DND-41 (cell line): Measurements from ENCODE around the gene TINAG.

Source experiments
- ATAC-seq: fragments of 200-7000 bp; cut with Tn5 transposase; 3 replicates; pipeline ENCODE4 v1.9.1; 2021; ENCODE audit warnings: low read depth; ENCODE audit not compliant: insufficient read depth
- DNase-seq: peaks from one replicate; pipeline ENCODE4 v3.0.0-alpha.2; 2020
- H2AFZ ChIP-seq: 2 replicates; pipeline ENCODE4 v1.6.0; 2012; ENCODE audit warnings: low read depth, low read length
- H3K27ac ChIP-seq: 2 replicates; pipeline ENCODE4 v1.5.1; 2012; ENCODE audit warnings: low read length, inconsistent platforms
- H3K27me3 ChIP-seq: fragments of 200-600 bp; sonication (generic); 2 replicates; pipeline ENCODE4 v1.6.0; 2012; ENCODE audit warnings: low read length, mild to moderate bottlenecking, inconsistent platforms; ENCODE audit not compliant: insufficient read depth, poor library complexity
- H3K36me3 ChIP-seq: 2 replicates; pipeline ENCODE4 v1.5.1; 2012; ENCODE audit warnings: low read length, inconsistent platforms; ENCODE audit not compliant: insufficient read depth
- H3K4me1 ChIP-seq: 2 replicates; pipeline ENCODE4 v1.5.1; 2012; ENCODE audit warnings: mild to moderate bottlenecking, low read length; ENCODE audit not compliant: insufficient read depth
- H3K4me2 ChIP-seq: 2 replicates; pipeline ENCODE4 v1.6.0; 2012; ENCODE audit warnings: mild to moderate bottlenecking, moderate library complexity, low read length, inconsistent platforms; ENCODE audit not compliant: insufficient read depth
- H3K4me3 ChIP-seq, 2 experiments: fragments of 200-600 bp in 1 of 2; shearing (Covaris generic) in 1 of 2; 2 replicates each; pipeline ENCODE4 v1.5.1; 2012 to 2016; ENCODE audit warnings: inconsistent platforms in 2 of 2, low read length in 2 of 2, mild to moderate bottlenecking in 2 of 2, low read depth in 1 of 2, moderate library complexity in 1 of 2
- H3K79me2 ChIP-seq: 2 replicates; pipeline ENCODE4 v1.6.0; 2012; ENCODE audit warnings: low read length, inconsistent platforms; ENCODE audit not compliant: insufficient read depth
- H3K9ac ChIP-seq: 2 replicates; pipeline ENCODE4 v1.6.0; 2012; ENCODE audit warnings: low read depth, mild to moderate bottlenecking, inconsistent platforms, low read length, moderate library complexity
- H3K9me3 ChIP-seq: 2 replicates; pipeline ENCODE4 v1.5.1; 2012; ENCODE audit warnings: low read length, moderate library complexity, mild to moderate bottlenecking, inconsistent platforms; ENCODE audit not compliant: insufficient read depth, severe bottlenecking
- H4K20me1 ChIP-seq: 2 replicates; pipeline ENCODE4 v1.6.0; 2012; ENCODE audit warnings: low read length; ENCODE audit not compliant: insufficient read depth
- CTCF ChIP-seq: IDR thresholded peaks from 2 replicates; pipeline ENCODE4 v1.5.1; 2012; ENCODE audit warnings: borderline replicate concordance, low read length, moderate library complexity, mild to moderate bottlenecking; ENCODE audit not compliant: poor library complexity, severe bottlenecking; ENCODE audit errors: extremely low read depth
- EZH2 ChIP-seq: IDR thresholded peaks from 3 replicates; pipeline ENCODE4 v1.6.1; 2012; ENCODE audit warnings: borderline replicate concordance, low read depth, mild to moderate bottlenecking, moderate library complexity, low read length, inconsistent platforms; ENCODE audit not compliant: severe bottlenecking

TINAG gene

GRCh38 chr6:54284161-54284860 is 23.9 kb upstream of the TINAG start:
- Histone ChIP-seq H3K79me2 (no peaks in the 10 kb centered on the region), H3K36me3 (no peaks in the 10 kb centered on the region), H3K4me1 (no peaks in the 10 kb centered on the region), H4K20me1 (no peaks in the 10 kb centered on the region), H3K27ac (no peak overlapping the region), H3K4me2 (no peak overlapping the region), H3K4me3 (no peak overlapping the region), H3K27me3 (no peaks in the 10 kb centered on the region), H2AFZ (no peak overlapping the region), H3K9ac (no peak overlapping the region), H3K9me3 (no peaks in the 10 kb centered on the region)
- ATAC-seq (no peak), DNase-seq (no peak)
- TF ChIP-seq EZH2 (no peak), CTCF (no peak)

GRCh38 chr6:54285595-54285994 is 22.6 kb upstream of the TINAG start:
- H3K27ac ChIP-seq: no peak overlapping the region
- no peak for ATAC-seq
- DNase-seq: no peak
- no peak overlapping the region for H3K4me3 ChIP-seq
- H4K20me1 ChIP-seq: no peaks in the 10 kb centered on the region
- H2AFZ ChIP-seq: no peak overlapping the region
- no peaks in the 10 kb centered on the region for H3K4me1 ChIP-seq
- no peak overlapping the region for H3K9ac ChIP-seq
- no peaks in the 10 kb centered on the region for H3K27me3 ChIP-seq
- H3K79me2 ChIP-seq: no peaks in the 10 kb centered on the region
- H3K36me3 ChIP-seq: no peaks in the 10 kb centered on the region
- H3K4me2 ChIP-seq: no peak overlapping the region
- H3K9me3 ChIP-seq: no peaks in the 10 kb centered on the region
- TF ChIP-seq EZH2 (no peak), CTCF (no peak)

- ATAC-seq: no peak
- H3K9ac ChIP-seq: no peak overlapping the region
These were observed 22.1 kb upstream of the TINAG start for GRCh38 chr6:54286141-54286540.

More at GRCh38 chr6:54286141-54286540, 22.1 kb upstream of the TINAG start:
- DNase-seq: no peak
- Histone ChIP-seq H3K4me3 (no peak overlapping the region), H3K4me1 (no peaks in the 10 kb centered on the region), H2AFZ (no peak overlapping the region), H3K27ac (no peak overlapping the region), H3K79me2 (no peaks in the 10 kb centered on the region), H3K9me3 (no peaks in the 10 kb centered on the region), H3K36me3 (no peaks in the 10 kb centered on the region), H4K20me1 (no peaks in the 10 kb centered on the region), H3K27me3 (peaks cover 2% of the 10 kb centered on the region), H3K4me2 (no peak overlapping the region)
- TF ChIP-seq EZH2 (no peak), CTCF (no peak)
